WI38 (cell line): ENCODE data around the gene RSU1.

Source experiments
- H3K4me3 ChIP-seq: 2 replicates; pipeline ENCODE4 v1.5.1; 2011; ENCODE audit warnings: low read depth, mild to moderate bottlenecking, control low read depth, low read length
- TF ChIP-seq, protein P1 (sequence below): IDR thresholded peaks from 2 replicates; pipeline ENCODE4 v1.5.1; 2012; ENCODE audit warnings: low read depth, mild to moderate bottlenecking, control low read depth, low read length

RSU1 gene

DNA sequence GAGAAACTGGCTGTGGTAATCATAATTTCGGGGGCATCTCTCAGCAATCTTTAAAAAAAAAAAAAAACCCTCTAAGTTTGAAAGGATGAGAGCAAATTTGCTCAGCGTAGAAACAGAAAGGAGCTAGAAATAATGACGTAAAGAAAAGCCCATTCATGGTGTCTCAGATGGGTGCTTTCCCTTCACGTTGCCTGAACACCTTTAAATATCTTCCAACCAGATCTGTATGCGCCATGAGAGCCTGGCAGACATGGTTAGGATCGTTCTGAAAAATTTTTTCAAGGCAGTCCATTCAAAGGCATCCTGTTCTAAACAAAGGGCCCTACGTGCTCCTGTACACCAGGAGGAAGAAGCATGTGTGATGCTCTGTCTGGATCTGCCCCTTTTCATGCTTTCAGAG, 154.3 kb downstream of the RSU1 start:
- TF ChIP-seq, protein P1, sequence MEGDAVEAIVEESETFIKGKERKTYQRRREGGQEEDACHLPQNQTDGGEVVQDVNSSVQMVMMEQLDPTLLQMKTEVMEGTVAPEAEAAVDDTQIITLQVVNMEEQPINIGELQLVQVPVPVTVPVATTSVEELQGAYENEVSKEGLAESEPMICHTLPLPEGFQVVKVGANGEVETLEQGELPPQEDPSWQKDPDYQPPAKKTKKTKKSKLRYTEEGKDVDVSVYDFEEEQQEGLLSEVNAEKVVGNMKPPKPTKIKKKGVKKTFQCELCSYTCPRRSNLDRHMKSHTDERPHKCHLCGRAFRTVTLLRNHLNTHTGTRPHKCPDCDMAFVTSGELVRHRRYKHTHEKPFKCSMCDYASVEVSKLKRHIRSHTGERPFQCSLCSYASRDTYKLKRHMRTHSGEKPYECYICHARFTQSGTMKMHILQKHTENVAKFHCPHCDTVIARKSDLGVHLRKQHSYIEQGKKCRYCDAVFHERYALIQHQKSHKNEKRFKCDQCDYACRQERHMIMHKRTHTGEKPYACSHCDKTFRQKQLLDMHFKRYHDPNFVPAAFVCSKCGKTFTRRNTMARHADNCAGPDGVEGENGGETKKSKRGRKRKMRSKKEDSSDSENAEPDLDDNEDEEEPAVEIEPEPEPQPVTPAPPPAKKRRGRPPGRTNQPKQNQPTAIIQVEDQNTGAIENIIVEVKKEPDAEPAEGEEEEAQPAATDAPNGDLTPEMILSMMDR, result no peak
- no peak overlapping the region for H3K4me3 ChIP-seq

DNA sequence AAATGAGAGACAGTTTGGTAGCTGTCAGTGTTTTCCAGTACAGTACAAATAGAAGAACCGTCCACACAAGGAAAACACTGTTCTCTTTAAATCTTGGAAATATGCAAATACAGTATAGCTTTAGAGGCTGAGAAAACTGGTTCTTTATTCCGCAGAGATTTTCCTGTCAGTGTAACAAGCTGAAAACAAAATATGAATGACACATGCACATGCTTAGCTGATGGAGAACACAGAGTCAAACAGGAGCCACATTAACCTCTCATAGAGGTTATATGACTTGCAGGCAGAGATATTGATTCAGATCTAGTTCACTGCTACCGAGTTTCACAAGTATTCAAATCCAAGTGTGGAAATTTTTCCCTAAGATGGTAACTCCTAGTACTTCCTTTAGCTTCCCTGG, 160.3 kb downstream of the RSU1 start:
- TF ChIP-seq, protein P1, result no peak
- H3K4me3 ChIP-seq, result no peak overlapping the region

- no peak overlapping the region for H3K4me3 ChIP-seq
- TF ChIP-seq, protein P1, result no peak
Observed at GRCh38 chr10:16653224-16653623, 164.0 kb downstream of the RSU1 start.

DNA sequence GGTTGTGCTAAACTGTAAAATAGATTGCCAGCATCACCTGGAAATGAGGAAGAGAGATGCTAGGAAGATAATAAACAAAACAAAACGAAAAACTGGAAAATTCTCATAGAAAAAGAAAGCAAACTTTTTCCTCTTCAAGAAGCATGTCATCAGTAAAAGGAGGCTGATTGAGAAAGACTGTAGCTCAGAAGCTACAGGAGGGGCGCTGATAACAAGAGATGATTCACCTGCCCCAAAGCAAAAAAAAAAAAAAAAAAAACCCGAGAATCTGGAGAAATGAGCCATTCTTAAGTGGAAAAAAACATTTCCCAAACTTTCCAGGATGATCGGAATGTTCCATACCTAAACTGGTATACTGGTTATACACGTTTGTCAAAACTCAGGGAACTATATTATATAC, 165.1 kb downstream of the RSU1 start:
- TF ChIP-seq, protein P1, result no peak
- no peak overlapping the region for H3K4me3 ChIP-seq

GRCh38 chr10:16649757-16650156, 167.5 kb downstream of the RSU1 start:
- TF ChIP-seq, protein P1, result no peak
- H3K4me3 ChIP-seq, result no peak overlapping the region

GRCh38 chr10:16648366-16648765, 168.9 kb downstream of the RSU1 start:
- H3K4me3 ChIP-seq, result no peak overlapping the region
- TF ChIP-seq, protein P1, result no peak

GRCh38 chr10:16646181-16647059, 170.8 kb downstream of the RSU1 start:
- TF ChIP-seq, protein P1, result no peak
- no peak overlapping the region for H3K4me3 ChIP-seq
